ENCODE results near the gene ZFYVE9. TPM values are rescaled to one million over a fixed set of nuclear protein-coding genes. Genes with fewer than 3 reads are reported as not detected.

The ZFYVE9 gene
- total RNA-seq, 2 donors from 2014 or later, result 15.8 to 18.5 TPM

DNA sequence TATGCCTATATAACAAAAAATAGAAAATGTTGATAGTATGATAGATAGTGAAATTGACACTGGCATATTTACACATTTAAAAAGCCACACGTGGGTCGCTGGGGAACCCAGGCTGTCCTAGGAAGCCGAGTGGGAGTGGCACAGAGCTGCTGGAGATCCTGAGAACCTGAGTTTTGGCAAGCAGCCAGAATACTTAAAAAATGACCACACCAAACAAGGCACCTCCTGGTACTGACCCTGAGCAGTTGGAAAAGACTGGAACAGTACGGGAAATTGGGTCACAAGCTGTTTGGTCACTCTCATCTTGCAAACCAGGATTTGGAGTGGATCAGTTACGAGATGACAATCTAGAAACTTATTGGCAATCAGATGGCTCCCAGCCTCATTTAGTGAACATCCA, 111.5 kb downstream of the ZFYVE9 start:
- Histone ChIP-seq H3K27ac (no peak overlapping the region), H3K27me3 (no peaks in the 10 kb centered on the region), H3K4me3 (no peak overlapping the region), H3K36me3 (no peaks in the 10 kb centered on the region), H3K4me1 (no peaks in the 10 kb centered on the region), H3K9me3 (no peaks in the 10 kb centered on the region)
- DNase-seq (ENCODE audit: low spot score), result no peak
- TF ChIP-seq, protein P1, sequence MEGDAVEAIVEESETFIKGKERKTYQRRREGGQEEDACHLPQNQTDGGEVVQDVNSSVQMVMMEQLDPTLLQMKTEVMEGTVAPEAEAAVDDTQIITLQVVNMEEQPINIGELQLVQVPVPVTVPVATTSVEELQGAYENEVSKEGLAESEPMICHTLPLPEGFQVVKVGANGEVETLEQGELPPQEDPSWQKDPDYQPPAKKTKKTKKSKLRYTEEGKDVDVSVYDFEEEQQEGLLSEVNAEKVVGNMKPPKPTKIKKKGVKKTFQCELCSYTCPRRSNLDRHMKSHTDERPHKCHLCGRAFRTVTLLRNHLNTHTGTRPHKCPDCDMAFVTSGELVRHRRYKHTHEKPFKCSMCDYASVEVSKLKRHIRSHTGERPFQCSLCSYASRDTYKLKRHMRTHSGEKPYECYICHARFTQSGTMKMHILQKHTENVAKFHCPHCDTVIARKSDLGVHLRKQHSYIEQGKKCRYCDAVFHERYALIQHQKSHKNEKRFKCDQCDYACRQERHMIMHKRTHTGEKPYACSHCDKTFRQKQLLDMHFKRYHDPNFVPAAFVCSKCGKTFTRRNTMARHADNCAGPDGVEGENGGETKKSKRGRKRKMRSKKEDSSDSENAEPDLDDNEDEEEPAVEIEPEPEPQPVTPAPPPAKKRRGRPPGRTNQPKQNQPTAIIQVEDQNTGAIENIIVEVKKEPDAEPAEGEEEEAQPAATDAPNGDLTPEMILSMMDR (IDR thresholded peaks at IDR 0.05), result no peak

DNA sequence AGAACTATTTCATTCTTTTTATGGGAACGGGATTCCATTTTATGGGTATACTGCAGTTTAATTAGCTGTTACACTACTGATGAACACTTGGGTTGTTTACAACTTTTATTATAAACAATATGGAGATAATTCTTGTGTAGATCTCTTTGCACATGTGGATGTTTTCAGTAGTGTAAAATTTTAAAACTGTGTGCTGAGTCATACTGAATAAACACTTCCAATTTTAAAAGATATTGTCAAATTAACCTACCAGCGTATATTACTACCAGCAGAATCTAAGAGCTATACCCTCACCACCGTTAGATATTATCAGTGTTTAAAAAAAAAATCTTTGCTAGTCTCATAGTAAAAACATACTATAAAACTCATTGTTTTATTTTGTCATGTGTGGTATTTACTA, 118.0 kb downstream of the ZFYVE9 start:
- no peak overlapping the region for H3K27ac ChIP-seq
- no peak overlapping the region for H3K4me3 ChIP-seq
- no peaks in the 10 kb centered on the region for H3K27me3 ChIP-seq
- no peaks in the 10 kb centered on the region for H3K36me3 ChIP-seq
- TF ChIP-seq, protein P1 (IDR thresholded peaks at IDR 0.05), result no peak
- H3K4me1 ChIP-seq, result no peaks in the 10 kb centered on the region
- no peak for DNase-seq (ENCODE audit: low spot score)
- no peaks in the 10 kb centered on the region for H3K9me3 ChIP-seq

DNA sequence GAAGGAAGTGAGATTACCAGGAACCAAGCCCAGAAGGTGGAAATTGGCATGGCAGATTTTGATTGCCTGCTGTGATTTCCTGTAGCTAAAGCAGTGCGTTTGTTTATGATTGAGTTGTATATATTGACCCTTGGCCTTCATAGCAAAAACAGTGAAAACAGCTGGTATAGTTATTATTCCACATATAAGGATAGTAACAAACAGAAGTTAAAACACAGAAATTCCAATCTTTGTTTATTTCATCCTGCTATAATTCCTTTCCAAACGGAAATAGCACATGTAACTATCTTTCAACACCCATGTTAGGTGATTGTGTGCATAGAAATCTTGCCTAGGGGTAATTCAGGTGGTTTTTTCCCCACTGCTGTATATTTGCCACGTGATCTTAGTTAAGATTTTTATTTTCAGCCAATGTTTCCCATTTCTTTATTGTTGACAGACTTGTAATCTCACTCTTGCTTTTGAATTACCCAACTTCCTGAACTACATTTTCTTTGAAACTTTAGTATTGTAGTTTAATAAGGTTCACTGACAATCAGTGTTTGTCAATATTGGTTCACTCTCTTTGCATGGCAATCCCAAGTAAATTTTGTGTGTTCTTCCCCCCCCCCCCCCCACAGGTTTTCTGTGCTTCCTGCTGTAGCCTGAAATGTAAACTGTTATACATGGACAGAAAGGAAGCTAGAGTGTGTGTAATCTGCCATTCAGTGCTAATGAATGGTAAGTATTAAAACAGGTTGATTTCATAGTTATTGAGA, 121.4 kb downstream of the ZFYVE9 start:
- H3K36me3 ChIP-seq, result peaks cover under 1% of the 10 kb centered on the region
- H3K27ac ChIP-seq, result no peak overlapping the region
- no peaks in the 10 kb centered on the region for H3K4me1 ChIP-seq
- H3K9me3 ChIP-seq, result no peaks in the 10 kb centered on the region
- no peak overlapping the region for H3K4me3 ChIP-seq
- TF ChIP-seq, protein P1 (IDR thresholded peaks at IDR 0.05), result no peak
- DNase-seq (ENCODE audit: low spot score), result no peak
- no peaks in the 10 kb centered on the region for H3K27me3 ChIP-seq

DNA sequence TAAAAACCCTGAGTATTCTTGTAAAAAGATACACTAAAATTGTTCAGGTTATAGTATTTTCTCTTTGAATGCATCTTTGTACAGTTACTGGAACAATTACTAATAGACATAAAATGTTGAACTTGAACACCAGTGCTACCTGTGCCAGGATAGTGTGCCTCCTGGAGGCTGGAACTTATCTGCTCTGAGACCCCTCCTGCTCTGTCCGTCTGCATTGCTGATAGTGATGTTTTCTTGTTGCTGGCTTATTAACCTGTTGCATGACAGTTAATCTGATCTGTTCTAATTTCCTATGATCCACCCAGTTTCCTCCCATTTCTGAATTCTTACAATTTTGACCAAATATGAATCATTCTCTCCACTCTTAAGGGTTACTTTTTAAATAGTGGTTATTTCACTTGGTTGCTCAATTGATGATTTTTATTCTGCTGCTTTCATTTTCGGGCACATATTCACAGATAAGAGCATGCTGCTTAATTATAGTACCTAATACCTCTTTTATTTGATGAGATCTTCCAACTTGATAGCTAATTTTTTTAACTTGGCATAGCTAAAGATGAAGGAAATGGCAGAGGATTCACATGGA, 122.7 kb downstream of the ZFYVE9 start:
- Histone ChIP-seq H3K4me1 (no peaks in the 10 kb centered on the region), H3K9me3 (no peaks in the 10 kb centered on the region)
- no peak for DNase-seq (ENCODE audit: low spot score)

DNA sequence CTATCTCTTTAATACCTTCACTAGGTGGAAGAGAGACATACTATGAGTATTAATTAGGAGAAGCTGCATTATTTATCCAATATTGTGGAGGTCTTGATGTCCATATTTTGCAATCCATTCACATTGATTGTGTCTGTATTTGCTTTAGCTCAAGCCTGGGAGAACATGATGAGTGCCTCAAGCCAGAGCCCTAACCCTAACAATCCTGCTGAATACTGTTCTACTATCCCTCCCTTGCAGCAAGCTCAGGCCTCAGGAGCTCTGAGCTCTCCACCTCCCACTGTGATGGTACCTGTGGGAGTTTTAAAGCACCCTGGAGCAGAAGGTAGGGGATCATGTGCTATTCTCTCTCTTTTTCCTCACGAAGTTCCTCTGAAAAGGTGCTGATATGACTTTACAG, 124.6 kb downstream of the ZFYVE9 start:
- TF ChIP-seq, protein P1 (IDR thresholded peaks at IDR 0.05), result no peak
- no peak overlapping the region for H3K27ac ChIP-seq
- no peak for DNase-seq (ENCODE audit: low spot score)
- peaks cover 3% of the 10 kb centered on the region for H3K36me3 ChIP-seq
- H3K9me3 ChIP-seq, result no peaks in the 10 kb centered on the region
- H3K4me3 ChIP-seq, result no peak overlapping the region
- H3K4me1 ChIP-seq, result no peaks in the 10 kb centered on the region
- H3K27me3 ChIP-seq, result no peaks in the 10 kb centered on the region

More for the DNA sequence above, 122.7 kb downstream of the ZFYVE9 start:
- no peaks in the 10 kb centered on the region for H3K27me3 ChIP-seq
- TF ChIP-seq, protein P1 (IDR thresholded peaks at IDR 0.05), result no peak
- H3K4me3 ChIP-seq, result no peak overlapping the region
- H3K27ac ChIP-seq, result no peak overlapping the region
- peaks cover 3% of the 10 kb centered on the region for H3K36me3 ChIP-seq
